GM10248 (cell line): ENCODE data around the gene PTPRR.
"Not testable (repeated sequence)": the region's sequence is repeated elsewhere in the genome, so short reads cannot be mapped to it uniquely, and the experiment has no call there.

ENCODE experiments used
- CTCF ChIA-PET: fragments of 300-600 bp; sonication (Branson Sonifier 250); formaldehyde crosslinking; extraction: SDS; loops from one replicate; lab custom pipeline; 2021; ENCODE audit warnings: antibody characterized with exemption; lab: Yijun Ruan, JAX
- POLR2A ChIA-PET: fragments of 350-650 bp; sonication (Branson Sonifier 250); formaldehyde crosslinking; extraction: SDS; loops from one replicate; lab custom pipeline; 2020; ENCODE audit warnings: antibody characterized with exemption; lab: Yijun Ruan, JAX
- DNase-seq: peaks from one replicate; pipeline ENCODE4 v3.0.0; 2012; ENCODE audit errors: extremely low spot score
- CTCF ChIP-seq: IDR thresholded peaks from 2 replicates; pipeline ENCODE4 v1.5.1; 2012; ENCODE audit warnings: mild to moderate bottlenecking, low read depth; ENCODE audit errors: extremely low read depth, missing control alignments, control extremely low read depth

The PTPRR gene

GRCh38 chr12:70822412-70822811 is 98.1 kb downstream of the PTPRR start:
- POLR2A ChIA-PET, result no interaction called here
- DNase-seq, result no peak
- TF ChIP-seq CTCF, result no peak
- CTCF ChIA-PET, result no interaction called here

- no peak for TF ChIP-seq CTCF
- DNase-seq, result no peak
- CTCF ChIA-PET, result no interaction called here
- POLR2A ChIA-PET, result no interaction called here
These were observed 104.6 kb downstream of the PTPRR start for GRCh38 chr12:70815971-70816391.

- no peak for TF ChIP-seq CTCF
- POLR2A ChIA-PET, result no interaction called here
- CTCF ChIA-PET, result interaction anchor here (0.8 to 1.1 kb wide), 2 partner anchors 10 to 35 kb away, joined by 3 read pairs; no protein-coding TSS in a partner anchor
- DNase-seq, result no peak
These were observed 105.5 kb downstream of the PTPRR start for GRCh38 chr12:70815056-70815455.

GRCh38 chr12:70813559-70813958 is 107.0 kb downstream of the PTPRR start:
- no peak for DNase-seq
- POLR2A ChIA-PET, result no interaction called here
- TF ChIP-seq CTCF, result no peak
- CTCF ChIA-PET, result no interaction called here

- POLR2A ChIA-PET, result no interaction called here
- CTCF ChIA-PET, result interaction anchor here (1.4 to 1.6 kb wide), 2 partner anchors 9 to 11 kb away, joined by 3 read pairs; no protein-coding TSS in a partner anchor
- no peak for DNase-seq
- TF ChIP-seq CTCF, result no peak
These were observed 108.4 kb downstream of the PTPRR start for GRCh38 chr12:70812136-70812535.

- CTCF ChIA-PET, result no interaction called here
- TF ChIP-seq CTCF, result no peak
- no peak for DNase-seq
- POLR2A ChIA-PET, result no interaction called here
These were observed 110.7 kb downstream of the PTPRR start for GRCh38 chr12:70809887-70810286.

- DNase-seq, CTCF ChIA-PET, POLR2A ChIA-PET: not testable (repeated sequence)
These were observed 112.5 kb downstream of the PTPRR start for GRCh38 chr12:70807993-70808392.
